ENCODE results near the gene MAP7D1.

The MAP7D1 gene

DNA sequence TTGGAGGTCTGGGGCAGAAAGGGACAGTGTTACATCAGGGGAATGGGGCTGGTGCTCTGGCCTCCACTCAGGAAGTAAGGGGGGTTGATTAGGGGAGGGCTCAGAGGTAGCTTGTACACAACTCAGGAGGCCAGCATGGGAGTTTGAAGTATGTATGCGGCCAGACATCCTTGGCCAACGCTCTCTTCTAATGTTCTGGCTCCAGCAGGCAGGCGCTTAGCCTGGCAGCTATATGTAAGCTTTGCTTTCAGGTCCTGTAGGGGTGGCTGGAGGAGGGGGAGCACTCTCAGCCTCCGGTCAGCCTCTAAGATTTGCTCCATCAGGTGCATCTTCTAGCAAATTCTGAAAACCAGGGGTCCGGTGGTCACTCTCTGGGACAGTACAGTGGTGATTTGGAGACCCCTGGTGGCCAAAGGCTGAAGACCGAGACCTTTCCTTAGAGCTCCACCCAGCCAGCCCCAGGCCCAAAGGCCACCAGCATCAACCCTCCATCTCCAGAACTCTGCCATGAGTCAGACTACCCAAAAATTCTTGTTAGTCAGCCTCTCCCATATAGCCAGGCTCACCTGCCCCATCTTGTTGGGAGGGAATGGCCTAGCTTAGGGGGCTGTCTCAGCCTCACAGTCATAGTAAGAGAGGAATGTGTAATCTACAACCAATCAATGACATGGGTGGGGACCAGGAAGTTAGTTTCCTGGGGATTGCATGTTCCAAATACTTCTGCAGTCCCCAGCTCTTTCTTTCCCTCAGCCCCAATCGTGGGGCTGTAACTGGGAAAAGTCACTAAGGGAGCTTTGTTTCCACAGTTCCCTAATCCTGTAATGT, 21.2 kb upstream of the MAP7D1 start:
- peak; percentile 61 to 66 for DNase-seq (ENCODE audit: low read depth in 2 of 2)
- TF ChIP-seq, protein P1, sequence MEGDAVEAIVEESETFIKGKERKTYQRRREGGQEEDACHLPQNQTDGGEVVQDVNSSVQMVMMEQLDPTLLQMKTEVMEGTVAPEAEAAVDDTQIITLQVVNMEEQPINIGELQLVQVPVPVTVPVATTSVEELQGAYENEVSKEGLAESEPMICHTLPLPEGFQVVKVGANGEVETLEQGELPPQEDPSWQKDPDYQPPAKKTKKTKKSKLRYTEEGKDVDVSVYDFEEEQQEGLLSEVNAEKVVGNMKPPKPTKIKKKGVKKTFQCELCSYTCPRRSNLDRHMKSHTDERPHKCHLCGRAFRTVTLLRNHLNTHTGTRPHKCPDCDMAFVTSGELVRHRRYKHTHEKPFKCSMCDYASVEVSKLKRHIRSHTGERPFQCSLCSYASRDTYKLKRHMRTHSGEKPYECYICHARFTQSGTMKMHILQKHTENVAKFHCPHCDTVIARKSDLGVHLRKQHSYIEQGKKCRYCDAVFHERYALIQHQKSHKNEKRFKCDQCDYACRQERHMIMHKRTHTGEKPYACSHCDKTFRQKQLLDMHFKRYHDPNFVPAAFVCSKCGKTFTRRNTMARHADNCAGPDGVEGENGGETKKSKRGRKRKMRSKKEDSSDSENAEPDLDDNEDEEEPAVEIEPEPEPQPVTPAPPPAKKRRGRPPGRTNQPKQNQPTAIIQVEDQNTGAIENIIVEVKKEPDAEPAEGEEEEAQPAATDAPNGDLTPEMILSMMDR (IDR thresholded peaks at IDR 0.05; ENCODE audit: low read depth, low read length): peak; percentile 72
- H3K4me3 ChIP-seq (replicated peaks in 1 of 2; ENCODE audit: low read depth in 2 of 2, low read length in 2 of 2): no peak overlapping the region

DNA sequence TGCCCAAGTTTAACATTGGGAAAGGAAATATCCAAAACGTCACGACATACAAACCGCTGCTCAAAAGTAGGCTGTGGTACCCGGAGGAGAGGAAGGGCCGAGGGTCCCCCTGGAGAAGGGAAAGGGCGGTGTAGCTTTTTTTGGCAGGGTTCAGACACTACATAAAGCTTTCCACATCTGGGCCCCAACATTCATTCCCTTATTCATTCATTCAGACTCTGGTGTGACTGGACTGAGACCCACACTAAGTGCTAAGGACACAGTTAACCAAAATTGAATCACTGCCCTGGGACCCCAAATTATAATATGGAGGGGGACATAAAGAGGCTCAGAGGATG, 20.7 kb upstream of the MAP7D1 start:
- no peak overlapping the region for H3K4me3 ChIP-seq (replicated peaks in 1 of 2; ENCODE audit: low read depth in 2 of 2, low read length in 2 of 2)
- DNase-seq (ENCODE audit: low read depth in 2 of 2): no peak
- TF ChIP-seq, protein P1 (IDR thresholded peaks at IDR 0.05; ENCODE audit: low read depth, low read length): no peak

DNA sequence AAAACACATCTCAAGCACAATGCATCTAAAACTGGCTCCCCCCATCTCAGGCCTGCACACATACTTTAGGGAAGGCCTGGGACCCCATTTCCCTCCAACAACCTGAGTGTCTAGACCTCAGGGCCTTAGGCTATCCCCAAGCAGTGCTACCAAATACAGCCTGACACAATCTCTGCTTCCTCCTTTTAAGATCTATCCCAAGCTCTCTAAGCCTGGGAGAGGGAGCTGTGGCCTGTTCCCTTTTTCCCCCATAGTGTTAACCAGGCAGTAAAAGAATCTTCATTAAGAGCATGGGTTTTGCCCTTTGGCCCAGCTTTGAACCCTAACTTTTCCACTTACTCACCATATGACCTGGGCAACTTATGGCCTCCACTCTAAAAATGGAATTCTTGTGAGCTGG, 20.2 kb upstream of the MAP7D1 start:
- TF ChIP-seq, protein P1 (IDR thresholded peaks at IDR 0.05; ENCODE audit: low read depth, low read length): no peak
- DNase-seq (ENCODE audit: low read depth in 2 of 2): no peak

DNA sequence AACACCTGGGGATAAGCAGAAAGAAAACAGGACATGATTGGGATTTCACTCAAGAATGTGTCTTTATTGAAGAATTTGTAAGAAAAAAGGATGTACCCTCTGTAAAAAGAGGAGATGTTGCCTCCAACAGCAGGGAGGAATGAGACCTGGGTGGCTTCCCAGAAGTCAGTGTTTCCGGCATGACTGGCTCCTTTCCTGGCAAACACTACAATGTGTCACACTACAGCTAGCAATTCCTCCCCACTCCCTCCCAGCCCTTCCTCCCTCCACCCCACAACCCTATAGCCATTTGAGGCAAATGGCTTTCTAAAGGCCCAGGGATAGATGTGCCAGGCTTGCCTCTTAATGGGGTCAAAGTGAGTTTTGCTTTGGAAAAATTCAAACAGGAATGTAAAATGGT, 19.4 kb upstream of the MAP7D1 start:
- TF ChIP-seq, protein P1 (IDR thresholded peaks at IDR 0.05; ENCODE audit: low read depth, low read length): no peak
- no peak overlapping the region for H3K4me3 ChIP-seq (replicated peaks in 1 of 2; ENCODE audit: low read depth in 2 of 2, low read length in 2 of 2)
- DNase-seq (ENCODE audit: low read depth in 2 of 2): peak; percentile 90 to 91

More for the DNA sequence above, 20.2 kb upstream of the MAP7D1 start:
- H3K4me3 ChIP-seq (replicated peaks in 1 of 2; ENCODE audit: low read depth in 2 of 2, low read length in 2 of 2): no peak overlapping the region

DNA sequence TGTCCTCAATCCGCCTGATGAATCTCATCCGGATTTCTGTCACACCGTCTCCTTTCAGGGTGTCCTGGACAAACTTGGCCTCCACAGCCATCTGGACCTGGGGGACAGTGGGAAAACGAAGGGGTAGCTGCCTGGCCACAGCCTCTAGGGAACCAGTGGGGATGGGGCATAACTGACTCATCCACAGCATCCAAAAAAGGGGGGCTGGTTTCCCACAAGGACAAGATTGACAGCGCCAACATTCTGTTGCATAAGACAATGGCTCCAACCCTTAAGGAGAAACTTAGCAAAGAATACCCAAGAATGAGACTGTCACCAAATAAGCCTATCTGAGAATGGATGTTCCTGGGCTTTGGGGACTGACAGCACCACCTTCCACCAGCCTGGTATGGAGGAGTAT, 18.7 kb upstream of the MAP7D1 start:
- TF ChIP-seq, protein P1 (IDR thresholded peaks at IDR 0.05; ENCODE audit: low read depth, low read length): no peak
- H3K4me3 ChIP-seq (replicated peaks in 1 of 2; ENCODE audit: low read depth in 2 of 2, low read length in 2 of 2): no peak overlapping the region
- DNase-seq (ENCODE audit: low read depth in 2 of 2): no peak

DNA sequence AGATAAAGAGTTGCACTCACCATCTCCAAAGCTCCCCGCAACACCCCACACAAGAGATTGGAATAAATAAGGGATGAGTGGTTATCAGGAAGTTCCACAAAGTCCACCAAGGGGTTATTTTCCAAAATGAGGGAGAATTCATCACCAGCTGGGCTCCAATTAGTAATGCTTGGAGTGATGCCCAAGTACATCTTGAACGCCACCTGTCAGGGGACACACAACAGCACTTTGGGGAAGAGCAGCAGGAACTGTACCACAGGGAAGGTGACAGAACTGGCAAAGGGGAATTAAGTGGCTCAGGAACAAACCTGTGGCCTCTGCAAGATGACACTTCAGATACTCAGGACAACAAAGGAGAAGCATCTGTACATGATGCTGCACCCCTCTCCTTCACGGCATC, 18.2 kb upstream of the MAP7D1 start:
- TF ChIP-seq, protein P1 (IDR thresholded peaks at IDR 0.05; ENCODE audit: low read depth, low read length): no peak
- H3K4me3 ChIP-seq (replicated peaks in 1 of 2; ENCODE audit: low read depth in 2 of 2, low read length in 2 of 2): no peak overlapping the region
- DNase-seq (ENCODE audit: low read depth in 2 of 2): no peak

DNA sequence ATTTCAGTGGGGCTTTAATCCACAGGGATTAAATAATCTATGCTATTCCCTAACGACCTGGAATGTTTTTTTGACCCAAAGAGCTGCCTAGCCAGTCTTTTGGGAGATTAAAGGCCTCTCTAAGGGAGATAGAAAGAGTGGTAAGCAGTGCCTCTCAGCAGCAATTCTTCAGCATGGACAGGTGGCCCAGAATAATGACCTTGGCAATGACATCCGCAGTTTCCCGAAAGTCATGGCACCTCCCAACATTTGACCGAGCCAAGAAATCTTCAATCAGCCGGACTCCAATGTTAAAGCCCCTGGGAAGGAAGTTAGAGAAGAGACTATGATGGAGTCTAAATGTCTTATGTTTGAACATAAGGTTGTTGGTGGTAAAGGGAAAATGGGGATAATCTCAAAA, 16.4 kb upstream of the MAP7D1 start:
- H3K4me3 ChIP-seq (replicated peaks in 1 of 2; ENCODE audit: low read depth in 2 of 2, low read length in 2 of 2): no peak overlapping the region
- no peak for DNase-seq (ENCODE audit: low read depth in 2 of 2)
- TF ChIP-seq, protein P1 (IDR thresholded peaks at IDR 0.05; ENCODE audit: low read depth, low read length): no peak

Data from cardiac fibroblast (primary cell).